ENCODE results near the gene TMEM204. TPM values are rescaled to one million over a fixed set of nuclear protein-coding genes. Genes with fewer than 3 reads are reported as not detected.
A peak's percentile ranks its signal among the peaks of the same experiment; 100 is the strongest.

The TMEM204 gene
- total and polyA plus RNA-seq, 3 experiments from 2014 or later, result 27.1 to 68.4 (median 30.9) TPM

DNA sequence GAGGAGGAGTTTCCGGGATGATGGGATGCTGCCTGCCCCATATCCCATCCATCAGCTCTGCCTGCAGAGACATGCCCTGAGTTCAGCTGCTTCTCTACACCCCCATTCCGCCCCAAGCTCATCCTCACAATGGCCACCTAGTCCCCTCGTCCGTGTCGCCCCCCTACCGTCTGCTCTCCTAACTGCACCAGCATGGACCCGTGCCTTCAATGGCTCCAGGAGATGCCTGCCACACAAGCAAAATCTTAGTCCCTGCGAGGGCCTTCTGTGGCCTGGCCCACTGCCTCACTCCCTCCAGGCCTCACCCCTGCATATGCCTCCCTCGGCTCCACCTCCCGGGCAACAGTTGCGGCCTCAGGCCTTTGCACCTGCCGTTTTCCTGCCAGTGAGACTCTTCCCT is 42.1 kb upstream of the TMEM204 start:
- Mint-ChIP-seq H3K36me3 (peaks cover 0 to 11% (median 0%) of the 10 kb centered on the region in 3 donors), H3K27ac (peak overlapping the region in 2 of 8 donors; percentile 14 to 48), H3K27me3 (no peaks in the 10 kb centered on the region), H3K4me1 (peaks cover 9 to 17% (median 10%) of the 10 kb centered on the region in 3 donors), H3K4me3 (peak overlapping the region in 1 of 7 donors; percentile 10), H3K9me3 (no peaks in the 10 kb centered on the region)
- H3K9me3 ChIP-seq (ENCODE audit: low read length), result no peaks in the 10 kb centered on the region
- no peak overlapping the region for H3K27ac ChIP-seq (ENCODE audit: low read depth, low read length)
- H3K4me3 ChIP-seq (ENCODE audit: low read length), result no peak overlapping the region
- no peaks in the 10 kb centered on the region for H3K36me3 ChIP-seq (ENCODE audit: insufficient read depth, low read length)
- H3K27me3 ChIP-seq (ENCODE audit: insufficient read depth, low read length, poor library complexity, severe bottlenecking), result no peaks in the 10 kb centered on the region
- CTCF ChIA-PET, result no interaction called here
- POLR2A ChIA-PET, result interaction anchor here (0.6 kb wide), 1 partner anchor 231 kb away, joined by 6 read pairs; no protein-coding TSS in a partner anchor
- no peak for DNase-seq
- peaks cover 15% of the 10 kb centered on the region for H3K4me1 ChIP-seq (ENCODE audit: insufficient read depth, low read length)

DNA sequence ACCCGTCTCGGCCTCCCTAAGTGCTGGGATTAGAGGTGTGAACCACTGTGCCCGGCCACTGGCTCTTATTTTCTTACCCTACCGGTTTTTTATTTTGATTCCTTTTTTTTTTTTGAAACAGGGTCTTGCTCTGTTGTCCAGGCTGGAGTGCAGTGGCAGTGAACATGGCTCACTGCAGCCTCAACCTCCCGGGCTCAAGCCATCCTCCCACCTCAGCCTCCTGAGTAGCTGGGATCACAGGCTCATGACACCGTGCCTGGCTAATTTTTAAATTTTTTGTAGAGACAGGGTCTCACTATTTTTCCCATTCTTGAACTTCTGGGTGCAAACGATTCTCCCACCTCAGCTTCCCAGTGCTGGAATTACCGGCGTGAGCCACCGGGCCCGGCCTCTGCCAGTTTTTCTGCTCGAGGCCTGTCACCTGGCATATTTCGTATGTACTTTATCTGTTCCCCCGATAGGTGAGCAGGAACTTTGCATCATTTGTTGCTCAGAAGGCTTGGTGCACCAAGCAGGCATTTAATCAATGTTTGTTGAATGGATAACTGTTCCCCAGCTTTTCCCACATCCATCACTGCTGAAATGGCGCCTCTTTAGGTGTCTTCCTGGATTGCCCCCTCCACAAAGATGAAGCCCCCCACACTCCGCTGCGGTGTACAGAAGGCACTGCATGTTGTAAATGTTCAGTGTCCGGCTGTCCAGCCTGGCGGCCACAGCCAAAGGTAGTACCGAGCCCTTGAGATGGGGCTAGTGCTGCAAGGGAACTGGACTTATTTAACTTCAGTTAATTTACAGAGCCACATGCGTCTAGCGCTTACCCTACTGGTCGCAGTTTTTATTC is 41.2 kb upstream of the TMEM204 start:
- no peaks in the 10 kb centered on the region for H3K9me3 ChIP-seq (ENCODE audit: low read length)
- ChIA-PET CTCF (interaction anchor here (1.3 kb wide), 2 partner anchors 41 to 214 kb away, joined by 3 to 5 read pairs; partner anchors contain the start of genes MAPK8IP3 and TMEM204), POLR2A (interaction anchor here (0.5 to 2.1 kb wide), 3 partner anchors 41 to 72 kb away, joined by 3 to 6 read pairs (median 6); partner anchors contain the start of genes TMEM204 and UQCC4)
- H3K27ac Mint-ChIP-seq, result peak overlapping the region; percentile 91 to 99 (median 98)
- no peaks in the 10 kb centered on the region for H3K27me3 ChIP-seq (ENCODE audit: insufficient read depth, low read length, poor library complexity, severe bottlenecking)
- DNase-seq, result no peak
- H3K9me3 Mint-ChIP-seq, result no peaks in the 10 kb centered on the region
- H3K27me3 Mint-ChIP-seq, result no peaks in the 10 kb centered on the region
- H3K36me3 ChIP-seq (ENCODE audit: insufficient read depth, low read length), result no peaks in the 10 kb centered on the region
- H3K4me1 ChIP-seq (ENCODE audit: insufficient read depth, low read length), result peaks cover 15% of the 10 kb centered on the region
- H3K4me3 ChIP-seq (ENCODE audit: low read length), result peak overlapping the region; percentile 61
- peak overlapping the region; percentile 86 to 97 (median 92) for H3K4me3 Mint-ChIP-seq
- H3K27ac ChIP-seq (ENCODE audit: low read depth, low read length), result peak overlapping the region; percentile 83
- H3K36me3 Mint-ChIP-seq, result peaks cover 0 to 18% (median 0%) of the 10 kb centered on the region in 3 donors
- H3K4me1 Mint-ChIP-seq, result peaks cover 9 to 17% (median 10%) of the 10 kb centered on the region in 3 donors

DNA sequence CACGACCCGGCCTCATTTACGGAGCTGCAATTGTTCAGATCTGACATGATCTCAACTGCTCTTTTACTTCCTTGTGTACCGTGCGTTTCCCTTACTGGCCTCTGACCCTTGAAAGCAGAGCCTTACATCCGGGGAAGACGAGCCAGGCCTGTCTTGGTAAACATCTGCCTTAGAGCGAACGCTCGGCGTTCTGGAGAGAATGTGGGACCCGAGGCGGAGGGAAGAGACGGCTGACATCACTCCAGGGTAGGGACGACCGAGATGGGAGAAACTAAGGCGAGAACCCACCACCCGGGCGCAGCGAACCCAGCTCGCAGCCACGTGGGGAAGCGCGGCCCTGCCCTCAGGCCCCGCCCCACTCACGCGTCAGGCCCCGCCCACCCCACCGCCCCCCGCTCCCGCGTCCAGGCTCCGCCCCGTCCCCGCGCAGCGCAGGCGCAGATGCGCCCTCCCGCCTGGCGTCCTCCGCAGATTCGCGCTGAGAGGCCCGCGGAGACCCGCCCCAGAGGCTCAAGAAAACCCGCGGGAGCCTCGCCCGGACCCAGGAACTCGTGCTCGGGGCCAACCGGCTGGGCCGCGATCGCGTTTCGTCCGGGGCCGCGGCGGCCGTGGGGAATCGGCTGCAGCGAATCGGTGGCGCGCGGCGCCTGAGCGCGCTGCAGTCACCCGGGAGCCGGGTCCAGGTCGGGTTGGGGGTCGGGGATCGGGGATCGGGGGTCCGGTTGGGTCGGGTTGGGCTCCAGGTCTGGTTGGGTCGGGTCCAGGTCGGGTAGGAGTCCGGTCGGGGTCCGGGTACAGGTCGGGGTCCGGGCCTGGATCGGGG is 40.3 kb upstream of the TMEM204 start, which contains the start of gene TELO2:
TELO2 (plus strand) TSS at position 438 of the 823 bp plus-strand sequence. CDS start 922 bp downstream, outside the sequence.
- no peaks in the 10 kb centered on the region for H3K27me3 Mint-ChIP-seq
- Histone ChIP-seq H3K4me3 (ENCODE audit: low read length) (peak within 1 kb of the TSS; percentile 61), H3K9me3 (ENCODE audit: low read length) (no peaks in the 10 kb centered on the region), H3K27me3 (ENCODE audit: insufficient read depth, low read length, poor library complexity, severe bottlenecking) (no peaks in the 10 kb centered on the region), H3K36me3 (ENCODE audit: insufficient read depth, low read length) (no peaks in the 10 kb centered on the region), H3K27ac (ENCODE audit: low read depth, low read length) (peak within 1 kb of the TSS; percentile 83), H3K4me1 (ENCODE audit: insufficient read depth, low read length) (peaks cover 15% of the 10 kb centered on the region)
- peak within 1 kb of the TSS; percentile 91 to 99 (median 98) for H3K27ac Mint-ChIP-seq
- peak; percentile 85 to 90 (median 88) for DNase-seq
- POLR2A ChIA-PET, result interaction anchor here (1.1 to 2.1 kb wide), 4 partner anchors 40 to 213 kb away, joined by 3 to 6 read pairs (median 4); partner anchors contain the start of genes MAPK8IP3, TMEM204 and UQCC4
- no peaks in the 10 kb centered on the region for H3K9me3 Mint-ChIP-seq
- peaks cover 9 to 17% (median 10%) of the 10 kb centered on the region in 3 donors for H3K4me1 Mint-ChIP-seq
- peak within 1 kb of the TSS; percentile 86 to 97 (median 92) for H3K4me3 Mint-ChIP-seq
- CTCF ChIA-PET, result interaction anchor here (1.3 kb wide), 2 partner anchors 40 to 213 kb away, joined by 3 to 5 read pairs; partner anchors contain the start of genes MAPK8IP3 and TMEM204
- peaks cover 0 to 24% (median 0%) of the 10 kb centered on the region in 3 donors for H3K36me3 Mint-ChIP-seq

DNA sequence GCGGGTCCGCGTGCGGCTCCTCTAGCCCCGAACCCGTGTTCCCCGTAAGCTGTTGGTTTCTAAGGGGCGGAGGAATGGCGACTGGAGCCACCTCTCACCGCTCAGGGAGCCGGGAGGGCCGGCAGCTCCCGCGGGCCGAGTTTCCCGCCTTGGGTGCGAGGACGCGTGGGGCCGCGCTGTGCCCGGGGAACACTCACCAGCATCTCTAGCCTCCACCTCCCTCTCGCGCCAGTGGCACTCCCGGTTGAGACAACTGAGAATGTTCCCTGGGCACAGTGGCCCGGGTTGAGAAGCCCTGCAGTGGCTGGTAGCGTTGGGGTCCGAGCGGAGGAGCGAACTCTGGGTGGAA is 39.7 kb upstream of the TMEM204 start:
- peaks cover 15% of the 10 kb centered on the region for H3K4me1 ChIP-seq (ENCODE audit: insufficient read depth, low read length)
- peak overlapping the region; percentile 51 for H3K4me3 ChIP-seq (ENCODE audit: low read length)
- peak overlapping the region; percentile 83 for H3K27ac ChIP-seq (ENCODE audit: low read depth, low read length)
- Mint-ChIP-seq H3K4me1 (peaks cover 9 to 17% (median 11%) of the 10 kb centered on the region in 3 donors), H3K36me3 (peaks cover 0 to 29% (median 0%) of the 10 kb centered on the region in 3 donors), H3K27me3 (no peaks in the 10 kb centered on the region), H3K27ac (peak overlapping the region in 7 of 8 donors; percentile 23 to 91 (median 63)), H3K9me3 (no peaks in the 10 kb centered on the region), H3K4me3 (peak overlapping the region; percentile 86 to 97 (median 92))
- ChIA-PET CTCF (no interaction called here), POLR2A (interaction anchor here (1.1 to 2.1 kb wide), 3 partner anchors 40 to 212 kb away, joined by 3 to 6 read pairs (median 3); partner anchors contain the start of genes MAPK8IP3 and TMEM204)
- H3K27me3 ChIP-seq (ENCODE audit: insufficient read depth, low read length, poor library complexity, severe bottlenecking), result no peaks in the 10 kb centered on the region
- H3K9me3 ChIP-seq (ENCODE audit: low read length), result no peaks in the 10 kb centered on the region
- no peaks in the 10 kb centered on the region for H3K36me3 ChIP-seq (ENCODE audit: insufficient read depth, low read length)
- no peak for DNase-seq

DNA sequence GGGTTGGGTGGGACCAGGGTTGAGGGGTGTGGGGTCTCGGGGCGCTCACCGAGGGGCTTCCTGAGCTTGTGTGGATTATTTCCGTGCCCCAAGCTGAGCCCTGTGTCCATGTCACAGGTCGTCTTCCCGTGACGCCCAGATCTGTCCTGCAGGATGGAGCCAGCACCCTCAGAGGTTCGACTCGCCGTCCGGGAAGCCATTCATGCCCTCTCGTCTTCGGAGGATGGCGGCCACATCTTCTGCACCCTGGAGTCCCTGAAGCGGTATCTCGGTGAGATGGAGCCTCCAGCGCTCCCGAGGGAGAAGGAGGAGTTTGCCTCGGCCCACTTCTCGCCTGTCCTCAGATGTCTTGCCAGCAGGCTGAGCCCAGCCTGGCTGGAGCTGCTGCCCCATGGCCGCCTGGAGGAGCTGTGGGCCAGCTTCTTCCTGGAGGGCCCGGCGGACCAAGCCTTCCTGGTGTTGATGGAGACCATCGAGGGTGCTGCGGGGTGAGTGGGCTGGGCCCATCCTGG is 39.3 kb upstream of the TMEM204 start:
- Histone ChIP-seq H3K27ac (ENCODE audit: low read depth, low read length) (peak overlapping the region; percentile 83), H3K36me3 (ENCODE audit: insufficient read depth, low read length) (no peaks in the 10 kb centered on the region), H3K9me3 (ENCODE audit: low read length) (no peaks in the 10 kb centered on the region), H3K4me3 (ENCODE audit: low read length) (peak overlapping the region; percentile 51), H3K4me1 (ENCODE audit: insufficient read depth, low read length) (peaks cover 15% of the 10 kb centered on the region), H3K27me3 (ENCODE audit: insufficient read depth, low read length, poor library complexity, severe bottlenecking) (no peaks in the 10 kb centered on the region)
- Mint-ChIP-seq H3K4me3 (peak overlapping the region; percentile 86 to 97 (median 92)), H3K4me1 (peaks cover 9 to 17% (median 11%) of the 10 kb centered on the region in 3 donors), H3K27ac (peak overlapping the region in 5 of 8 donors; percentile 23 to 61 (median 45)), H3K9me3 (no peaks in the 10 kb centered on the region), H3K36me3 (peaks cover 0 to 32% (median 0%) of the 10 kb centered on the region in 3 donors), H3K27me3 (no peaks in the 10 kb centered on the region)
- no peak for DNase-seq
- ChIA-PET CTCF (no interaction called here), POLR2A (interaction anchor here (1.1 to 2.1 kb wide), 3 partner anchors 39 to 212 kb away, joined by 3 to 6 read pairs (median 3); partner anchors contain the start of genes MAPK8IP3 and TMEM204)

DNA sequence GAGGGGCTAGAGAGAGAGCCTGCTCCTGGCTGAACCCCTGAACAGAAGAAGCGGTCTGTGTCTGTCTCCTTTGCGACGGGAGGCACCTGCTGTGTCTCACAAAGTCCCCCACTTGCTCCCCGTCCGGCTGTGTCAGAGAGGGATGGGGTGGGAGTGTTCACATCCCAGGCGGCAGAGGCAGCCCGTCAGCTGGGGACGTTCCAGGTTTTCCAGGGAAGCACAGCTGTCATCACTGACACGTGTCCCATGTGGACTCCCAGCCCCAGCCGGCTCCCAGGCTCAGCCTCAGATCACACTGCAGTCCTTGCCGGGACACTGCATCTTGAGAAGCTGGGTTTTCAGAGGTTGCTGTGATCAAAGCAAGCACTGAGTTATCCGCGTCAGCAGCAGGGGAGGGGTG is 38.8 kb upstream of the TMEM204 start:
- peaks cover 9 to 17% (median 11%) of the 10 kb centered on the region in 3 donors for H3K4me1 Mint-ChIP-seq
- H3K36me3 ChIP-seq (ENCODE audit: insufficient read depth, low read length), result no peaks in the 10 kb centered on the region
- H3K27ac Mint-ChIP-seq, result peak overlapping the region in 1 of 8 donors; percentile 17
- POLR2A ChIA-PET, result no interaction called here
- H3K4me1 ChIP-seq (ENCODE audit: insufficient read depth, low read length), result peaks cover 15% of the 10 kb centered on the region
- H3K36me3 Mint-ChIP-seq, result peaks cover 0 to 33% (median 0%) of the 10 kb centered on the region in 3 donors
- no peak for DNase-seq
- CTCF ChIA-PET, result no interaction called here
- peak overlapping the region; percentile 20 to 97 (median 92) for H3K4me3 Mint-ChIP-seq
- H3K9me3 ChIP-seq (ENCODE audit: low read length), result no peaks in the 10 kb centered on the region
- H3K4me3 ChIP-seq (ENCODE audit: low read length), result no peak overlapping the region
- H3K27ac ChIP-seq (ENCODE audit: low read depth, low read length), result no peak overlapping the region
- no peaks in the 10 kb centered on the region for H3K27me3 ChIP-seq (ENCODE audit: insufficient read depth, low read length, poor library complexity, severe bottlenecking)
- no peaks in the 10 kb centered on the region for H3K9me3 Mint-ChIP-seq
- no peaks in the 10 kb centered on the region for H3K27me3 Mint-ChIP-seq

DNA sequence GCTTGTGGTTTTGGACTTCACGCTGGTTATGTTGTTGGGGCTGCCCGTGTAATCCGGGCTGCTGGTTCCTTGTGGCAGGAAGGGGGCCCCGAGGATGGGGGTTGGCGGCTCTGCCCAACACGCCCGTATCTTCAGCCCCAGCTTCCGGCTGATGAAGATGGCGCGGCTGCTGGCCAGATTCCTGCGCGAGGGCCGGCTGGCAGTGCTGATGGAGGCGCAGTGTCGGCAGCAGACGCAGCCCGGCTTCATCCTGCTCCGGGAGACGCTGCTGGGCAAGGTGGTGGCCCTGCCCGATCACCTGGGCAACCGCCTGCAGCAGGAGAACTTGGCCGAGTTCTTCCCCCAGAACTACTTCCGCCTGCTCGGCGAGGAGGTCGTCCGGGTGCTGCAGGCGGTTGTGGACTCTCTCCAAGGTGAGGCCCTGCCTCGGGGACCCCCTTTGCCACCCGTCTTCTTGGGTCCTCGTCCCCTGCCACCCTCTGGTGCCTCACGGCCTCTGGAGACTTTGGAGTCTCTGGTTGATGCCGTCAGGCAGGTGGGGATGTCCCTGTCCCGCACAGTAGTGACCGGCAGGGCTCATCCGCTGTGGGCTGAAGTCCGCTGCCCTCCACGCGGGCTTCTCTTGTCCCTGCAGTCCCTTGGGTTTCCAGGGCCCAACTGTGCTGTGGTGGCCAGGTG is 38.1 kb upstream of the TMEM204 start:
- Mint-ChIP-seq H3K27me3 (no peaks in the 10 kb centered on the region), H3K9me3 (no peaks in the 10 kb centered on the region), H3K36me3 (peaks cover 0 to 33% (median 0%) of the 10 kb centered on the region in 3 donors), H3K4me1 (peaks cover 9 to 17% (median 11%) of the 10 kb centered on the region in 3 donors), H3K27ac (no peak overlapping the region), H3K4me3 (peak overlapping the region; percentile 20 to 96 (median 68))
- H3K4me1 ChIP-seq (ENCODE audit: insufficient read depth, low read length), result peaks cover 15% of the 10 kb centered on the region
- CTCF ChIA-PET, result no interaction called here
- H3K27ac ChIP-seq (ENCODE audit: low read depth, low read length), result no peak overlapping the region
- no peaks in the 10 kb centered on the region for H3K27me3 ChIP-seq (ENCODE audit: insufficient read depth, low read length, poor library complexity, severe bottlenecking)
- no peaks in the 10 kb centered on the region for H3K36me3 ChIP-seq (ENCODE audit: insufficient read depth, low read length)
- no peak overlapping the region for H3K4me3 ChIP-seq (ENCODE audit: low read length)
- DNase-seq, result no peak
- H3K9me3 ChIP-seq (ENCODE audit: low read length), result no peaks in the 10 kb centered on the region
- POLR2A ChIA-PET, result no interaction called here
